Measurements from ENCODE around the gene GNA15.

The GNA15 gene

DNA sequence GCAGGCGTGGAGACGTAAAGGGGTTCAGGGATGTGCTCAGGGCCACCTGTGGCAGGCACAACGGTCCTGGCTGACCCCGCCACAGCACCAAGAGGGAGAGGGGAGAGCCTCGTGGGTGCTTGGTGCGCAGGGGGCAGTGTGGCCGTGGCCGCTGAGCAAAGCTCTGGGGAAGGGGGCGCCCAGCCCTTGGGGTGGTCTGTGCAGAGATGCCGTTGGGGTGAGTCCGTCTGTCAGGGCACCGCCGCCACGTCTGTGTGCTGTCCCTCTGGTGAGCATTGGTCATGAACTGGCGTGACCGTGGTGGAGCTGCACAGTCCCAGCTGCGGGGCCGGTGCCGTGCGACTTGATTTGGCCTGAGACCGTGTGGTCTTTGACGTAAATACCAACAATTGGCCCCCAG lies 26.3 kb upstream of the GNA15 start:
- TF ChIP-seq, protein P1, sequence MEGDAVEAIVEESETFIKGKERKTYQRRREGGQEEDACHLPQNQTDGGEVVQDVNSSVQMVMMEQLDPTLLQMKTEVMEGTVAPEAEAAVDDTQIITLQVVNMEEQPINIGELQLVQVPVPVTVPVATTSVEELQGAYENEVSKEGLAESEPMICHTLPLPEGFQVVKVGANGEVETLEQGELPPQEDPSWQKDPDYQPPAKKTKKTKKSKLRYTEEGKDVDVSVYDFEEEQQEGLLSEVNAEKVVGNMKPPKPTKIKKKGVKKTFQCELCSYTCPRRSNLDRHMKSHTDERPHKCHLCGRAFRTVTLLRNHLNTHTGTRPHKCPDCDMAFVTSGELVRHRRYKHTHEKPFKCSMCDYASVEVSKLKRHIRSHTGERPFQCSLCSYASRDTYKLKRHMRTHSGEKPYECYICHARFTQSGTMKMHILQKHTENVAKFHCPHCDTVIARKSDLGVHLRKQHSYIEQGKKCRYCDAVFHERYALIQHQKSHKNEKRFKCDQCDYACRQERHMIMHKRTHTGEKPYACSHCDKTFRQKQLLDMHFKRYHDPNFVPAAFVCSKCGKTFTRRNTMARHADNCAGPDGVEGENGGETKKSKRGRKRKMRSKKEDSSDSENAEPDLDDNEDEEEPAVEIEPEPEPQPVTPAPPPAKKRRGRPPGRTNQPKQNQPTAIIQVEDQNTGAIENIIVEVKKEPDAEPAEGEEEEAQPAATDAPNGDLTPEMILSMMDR (IDR thresholded peaks at IDR 0.05; ENCODE audit: low read depth, low read length): no peak
- DNase-seq (ENCODE audit: extremely low read depth, low read depth): no peak

DNA sequence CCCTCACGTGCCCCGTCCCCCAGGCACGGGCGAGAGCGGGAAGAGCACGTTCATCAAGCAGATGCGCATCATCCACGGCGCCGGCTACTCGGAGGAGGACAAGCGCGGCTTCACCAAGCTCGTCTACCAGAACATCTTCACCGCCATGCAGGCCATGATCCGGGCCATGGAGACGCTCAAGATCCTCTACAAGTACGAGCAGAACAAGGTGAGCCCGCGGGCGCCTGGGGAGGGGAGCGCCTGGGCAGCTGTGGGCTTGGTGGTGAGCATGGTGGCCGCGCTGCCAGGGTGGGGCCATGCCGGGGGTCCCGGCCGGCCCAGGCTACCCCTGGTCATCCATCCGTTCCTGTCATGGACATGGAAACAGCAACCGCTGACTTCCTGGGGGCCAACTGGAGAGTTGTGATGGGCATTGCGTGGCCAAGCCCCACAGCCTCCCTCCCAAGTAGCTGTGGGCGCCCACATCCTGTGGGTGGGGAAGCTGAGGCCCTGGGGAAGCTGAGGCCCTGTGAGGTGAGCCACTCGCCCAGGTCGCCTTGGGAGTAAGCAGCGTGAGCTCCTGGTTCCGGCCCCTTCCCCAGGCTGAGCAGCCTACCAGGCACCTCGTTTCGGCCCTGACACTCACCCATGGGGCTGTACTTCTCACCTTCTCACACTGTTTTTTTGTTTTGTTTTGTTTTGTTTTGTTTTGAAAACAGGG lies 25.6 kb upstream of the GNA15 start:
- TF ChIP-seq, protein P1 (IDR thresholded peaks at IDR 0.05; ENCODE audit: low read depth, low read length): no peak
- DNase-seq (ENCODE audit: extremely low read depth, low read depth): no peak

DNA sequence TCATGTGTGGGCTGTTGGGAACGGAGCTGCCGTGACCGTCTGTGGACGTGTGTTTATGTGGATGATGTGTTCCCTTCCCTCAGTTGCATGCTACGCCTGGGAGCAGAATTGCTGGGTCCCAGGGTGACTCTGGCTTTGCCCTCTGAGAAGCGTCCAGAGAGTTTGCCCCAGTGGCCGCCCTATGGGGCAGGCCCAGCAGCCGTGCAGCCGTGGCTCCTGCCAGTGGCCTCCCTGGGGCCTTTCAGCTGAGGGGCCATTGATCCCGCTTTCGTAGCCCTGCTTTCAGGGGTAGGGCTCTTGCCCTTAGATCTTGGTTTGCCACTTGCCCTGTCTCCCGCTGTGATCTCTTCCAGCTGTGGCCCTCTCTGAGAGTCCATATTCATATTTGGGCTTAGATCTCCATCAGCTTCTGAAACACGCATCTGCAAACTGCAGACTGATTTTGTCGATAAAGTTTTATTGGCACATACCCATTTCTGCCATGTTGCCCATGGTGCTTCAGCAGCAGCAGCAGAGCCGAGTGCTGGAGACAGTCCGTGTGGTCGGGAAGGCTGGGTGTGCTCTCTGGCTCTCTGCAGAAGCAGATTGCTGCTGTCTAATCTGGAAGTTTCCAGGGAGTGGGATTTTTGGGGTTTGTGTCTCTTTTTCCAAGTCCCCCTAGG lies 24.1 kb upstream of the GNA15 start:
- DNase-seq (ENCODE audit: extremely low read depth, low read depth): no peak
- TF ChIP-seq, protein P1 (IDR thresholded peaks at IDR 0.05; ENCODE audit: low read depth, low read length): no peak

DNA sequence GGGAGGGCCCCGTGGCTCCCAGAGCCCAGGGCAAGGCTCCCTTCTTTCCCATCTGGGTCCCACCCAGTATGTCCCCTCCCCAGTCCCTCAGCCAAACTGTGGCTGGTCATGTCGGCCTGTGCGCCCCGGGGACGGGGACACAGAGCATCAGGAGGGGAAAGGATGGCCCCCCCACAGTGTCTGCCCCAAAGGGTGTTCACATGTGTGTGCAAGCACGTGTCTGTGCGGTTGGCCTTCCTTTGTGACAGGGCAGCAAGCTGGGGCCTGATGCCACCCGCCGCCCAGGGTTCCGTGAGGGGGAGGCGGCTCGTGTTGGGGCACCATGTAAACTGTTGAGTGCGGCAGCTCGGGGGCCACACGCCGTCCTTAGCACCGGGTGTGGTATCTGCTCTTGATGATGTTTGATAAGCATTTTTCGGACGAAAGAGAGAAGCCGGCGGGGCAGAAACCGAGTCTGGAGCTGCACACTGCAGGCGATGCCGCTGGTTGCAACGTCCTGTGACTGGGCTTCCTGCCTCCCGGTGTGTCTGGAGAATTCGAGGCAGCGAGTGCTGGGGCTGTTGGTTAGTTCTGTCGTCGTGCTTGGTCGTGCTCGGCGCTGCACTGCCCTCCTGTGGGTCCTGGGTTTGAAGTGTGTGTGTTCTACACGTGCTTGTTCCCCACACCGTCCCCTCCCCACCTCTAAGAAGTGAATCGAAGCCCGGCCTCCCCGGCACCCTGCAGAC lies 23.3 kb upstream of the GNA15 start:
- TF ChIP-seq, protein P1 (IDR thresholded peaks at IDR 0.05; ENCODE audit: low read depth, low read length): no peak
- DNase-seq (ENCODE audit: extremely low read depth, low read depth): no peak

DNA sequence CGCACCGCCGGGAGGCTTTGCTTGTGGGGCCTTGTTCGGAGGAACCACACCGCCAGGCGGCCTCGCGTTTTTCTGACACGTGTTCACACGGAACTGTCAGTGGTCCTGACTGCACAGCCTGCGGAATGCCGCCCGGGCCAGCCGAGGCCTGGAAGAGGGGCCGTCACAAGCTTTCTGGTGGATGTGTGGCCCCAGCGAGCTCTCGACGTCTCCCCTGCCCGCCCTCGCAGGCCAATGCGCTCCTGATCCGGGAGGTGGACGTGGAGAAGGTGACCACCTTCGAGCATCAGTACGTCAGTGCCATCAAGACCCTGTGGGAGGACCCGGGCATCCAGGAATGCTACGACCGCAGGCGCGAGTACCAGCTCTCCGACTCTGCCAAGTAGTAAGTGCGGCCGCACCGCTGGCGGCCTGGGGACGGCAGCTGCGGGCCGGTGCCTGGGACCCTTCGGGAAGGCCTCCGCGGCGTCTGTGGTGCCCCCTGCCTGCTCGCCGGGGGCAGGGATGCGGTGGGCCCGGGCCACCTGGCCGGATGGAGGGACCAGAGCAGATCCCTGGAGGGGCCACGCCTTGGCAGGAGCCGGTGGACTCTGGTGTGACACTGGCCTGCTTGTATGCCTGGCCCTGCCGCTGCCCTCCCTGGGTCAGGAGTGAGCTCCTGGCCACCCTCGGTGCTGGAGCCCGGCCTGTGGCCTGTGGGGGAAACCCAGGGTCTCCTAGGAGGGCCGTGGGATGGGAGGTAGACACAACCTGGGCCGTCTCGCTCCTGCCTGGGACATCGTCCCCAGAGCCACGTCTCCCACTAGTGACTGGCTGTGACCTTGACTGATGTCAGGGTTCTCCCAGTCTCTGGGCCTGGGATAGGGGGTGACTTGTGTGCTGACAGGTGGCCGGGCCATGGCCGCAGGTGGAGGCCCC lies 22.5 kb upstream of the GNA15 start:
- TF ChIP-seq, protein P1 (IDR thresholded peaks at IDR 0.05; ENCODE audit: low read depth, low read length): no peak
- no peak for DNase-seq (ENCODE audit: extremely low read depth, low read depth)

DNA sequence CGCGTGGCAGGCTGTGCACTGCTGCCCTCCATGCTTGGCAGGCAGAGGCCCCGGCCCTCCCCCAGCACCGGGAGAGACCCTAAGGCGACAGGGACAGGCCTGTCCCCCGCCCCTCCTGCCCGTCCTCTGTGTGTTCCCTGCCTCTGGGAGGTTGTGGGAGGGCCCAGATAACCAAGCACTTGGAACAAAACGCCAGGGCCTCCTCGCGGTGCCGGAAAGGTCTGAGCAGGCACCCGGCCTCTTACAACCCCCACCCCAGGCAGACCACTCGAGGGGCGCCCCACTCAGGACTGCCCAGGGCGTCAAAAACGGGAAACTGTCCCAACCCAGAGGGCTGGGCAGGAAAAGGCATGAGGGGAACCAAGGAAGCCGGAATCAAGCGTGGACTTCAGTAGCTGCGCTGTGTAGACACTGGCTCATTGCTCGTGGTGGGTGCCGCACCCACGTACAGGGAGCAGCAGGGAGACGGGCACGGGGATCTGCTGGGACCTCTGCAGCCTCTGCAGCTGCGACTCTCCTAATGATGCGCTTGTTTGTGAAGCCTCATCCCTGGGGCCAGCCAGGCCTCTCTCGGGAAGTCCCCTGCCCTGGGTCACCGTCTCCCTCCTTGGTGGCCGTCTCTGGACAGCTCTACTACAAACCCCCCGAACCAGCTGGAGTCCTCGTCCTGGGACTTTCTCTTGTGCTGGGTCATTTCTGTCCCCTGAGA lies 21.7 kb upstream of the GNA15 start:
- no peak for DNase-seq (ENCODE audit: extremely low read depth, low read depth)
- TF ChIP-seq, protein P1 (IDR thresholded peaks at IDR 0.05; ENCODE audit: low read depth, low read length): no peak
